Activated B cell treated with CpG ODN at 0.5 μM for 24 hours (primary cell): ENCODE data around the gene ZFHX3. TPM values are rescaled to one million over a fixed set of nuclear protein-coding genes. Genes with fewer than 3 reads are reported as not detected.

ENCODE experiments used
- ATAC-seq: fragments of 200-7000 bp; cut with Tn5 transposase; one replicate; pipeline ENCODE4 v1.10.0; 2021; ENCODE audit warnings: low read depth, mild to moderate bottlenecking, moderate library complexity
- CTCF ChIA-PET: fragments of 350-600 bp; sonication (Branson Sonifier 250); formaldehyde crosslinking; loops from one replicate; lab custom pipeline; 2021; ENCODE audit warnings: antibody characterized with exemption; lab: Charles Lee
- POLR2A ChIA-PET: fragments of 350-600 bp; sonication (Branson Sonifier 250); formaldehyde crosslinking; loops from one replicate; lab custom pipeline; 2021; ENCODE audit warnings: antibody characterized with exemption; lab: Charles Lee
- DNase-seq: peaks from one replicate; pipeline ENCODE4 v3.0.0; 2022
- H3K27ac Mint-ChIP-seq: one replicate; pipeline ENCODE4 v1.8.0; 2020; ENCODE audit warnings: mixed read lengths
- H3K27me3 Mint-ChIP-seq: one replicate; pipeline ENCODE4 v1.8.0; 2021; ENCODE audit warnings: mixed read lengths
- H3K36me3 Mint-ChIP-seq: one replicate; pipeline ENCODE4 v1.8.0; 2021; ENCODE audit warnings: low read depth, mixed read lengths
- H3K4me1 Mint-ChIP-seq: one replicate; pipeline ENCODE4 v1.8.0; 2021; ENCODE audit warnings: mixed read lengths
- H3K4me3 Mint-ChIP-seq: one replicate; pipeline ENCODE4 v1.8.0; 2020; ENCODE audit warnings: mild to moderate bottlenecking, mixed read lengths
- H3K9me3 Mint-ChIP-seq: one replicate; pipeline ENCODE4 v1.8.0; 2020; ENCODE audit warnings: mixed read lengths
- intact Hi-C: fragments of 100-400 bp; cut with micrococcal nuclease; formaldehyde crosslinking; loops from one replicate; pipeline ENCODE4 v1.15.1; 2024
- total RNA-seq: library from RNA; stranded (reverse); gene quantifications from 2 replicates; pipeline ENCODE4 v1.2.3, GENCODE V29; 2022
- TF ChIP-seq, protein P1 (sequence below): fragments of 200-600 bp; IDR thresholded peaks from one replicate; pipeline ENCODE4 v1.8.0; 2022; ENCODE audit warnings: antibody characterized with exemption, mild to moderate bottlenecking

ZFHX3 gene
- total RNA-seq, 1 donor from 2014 or later, result 9.2 TPM

DNA sequence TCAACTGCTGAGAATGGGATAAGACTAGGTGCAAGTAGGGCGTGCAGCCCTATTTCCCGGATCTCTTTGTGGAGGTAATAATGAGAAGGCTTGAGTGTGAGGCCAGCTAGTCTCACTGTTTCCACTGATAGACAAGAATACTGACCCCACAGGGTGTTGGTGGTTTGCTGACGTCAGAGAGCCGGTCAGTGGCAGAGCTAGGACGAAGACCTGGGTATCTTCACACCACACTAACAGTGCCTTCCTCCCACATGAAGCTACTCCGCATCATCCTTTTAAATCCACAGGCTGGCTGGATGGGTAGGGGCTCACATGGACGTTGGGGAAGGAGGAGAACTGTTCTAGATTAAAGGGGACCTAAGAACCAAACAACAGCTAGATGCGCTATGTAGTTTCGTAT is 68.0 kb downstream of the ZFHX3 start:
- H3K27me3 Mint-ChIP-seq, result no peaks in the 10 kb centered on the region
- peaks cover 8% of the 10 kb centered on the region for H3K4me1 Mint-ChIP-seq
- H3K36me3 Mint-ChIP-seq, result no peaks in the 10 kb centered on the region
- TF ChIP-seq, protein P1, sequence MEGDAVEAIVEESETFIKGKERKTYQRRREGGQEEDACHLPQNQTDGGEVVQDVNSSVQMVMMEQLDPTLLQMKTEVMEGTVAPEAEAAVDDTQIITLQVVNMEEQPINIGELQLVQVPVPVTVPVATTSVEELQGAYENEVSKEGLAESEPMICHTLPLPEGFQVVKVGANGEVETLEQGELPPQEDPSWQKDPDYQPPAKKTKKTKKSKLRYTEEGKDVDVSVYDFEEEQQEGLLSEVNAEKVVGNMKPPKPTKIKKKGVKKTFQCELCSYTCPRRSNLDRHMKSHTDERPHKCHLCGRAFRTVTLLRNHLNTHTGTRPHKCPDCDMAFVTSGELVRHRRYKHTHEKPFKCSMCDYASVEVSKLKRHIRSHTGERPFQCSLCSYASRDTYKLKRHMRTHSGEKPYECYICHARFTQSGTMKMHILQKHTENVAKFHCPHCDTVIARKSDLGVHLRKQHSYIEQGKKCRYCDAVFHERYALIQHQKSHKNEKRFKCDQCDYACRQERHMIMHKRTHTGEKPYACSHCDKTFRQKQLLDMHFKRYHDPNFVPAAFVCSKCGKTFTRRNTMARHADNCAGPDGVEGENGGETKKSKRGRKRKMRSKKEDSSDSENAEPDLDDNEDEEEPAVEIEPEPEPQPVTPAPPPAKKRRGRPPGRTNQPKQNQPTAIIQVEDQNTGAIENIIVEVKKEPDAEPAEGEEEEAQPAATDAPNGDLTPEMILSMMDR, result no peak
- intact Hi-C loops, result no loop called here
- H3K4me3 Mint-ChIP-seq, result no peak overlapping the region
- CTCF ChIA-PET, result no interaction called here
- H3K9me3 Mint-ChIP-seq, result peaks cover 3% of the 10 kb centered on the region
- POLR2A ChIA-PET, result no interaction called here
- DNase-seq, result no peak
- ATAC-seq, result no peak
- H3K27ac Mint-ChIP-seq, result no peak overlapping the region

GRCh38 chr16:72978212-72978611 is 69.7 kb downstream of the ZFHX3 start:
- Mint-ChIP-seq H3K27me3 (no peaks in the 10 kb centered on the region), H3K4me1 (peaks cover 8% of the 10 kb centered on the region), H3K36me3 (no peaks in the 10 kb centered on the region), H3K4me3 (no peak overlapping the region), H3K9me3 (peaks cover 3% of the 10 kb centered on the region), H3K27ac (no peak overlapping the region)
- intact Hi-C loops, result no loop called here
- POLR2A ChIA-PET, result no interaction called here
- DNase-seq, result no peak
- ATAC-seq, result no peak
- TF ChIP-seq, protein P1, result no peak
- CTCF ChIA-PET, result no interaction called here

DNA sequence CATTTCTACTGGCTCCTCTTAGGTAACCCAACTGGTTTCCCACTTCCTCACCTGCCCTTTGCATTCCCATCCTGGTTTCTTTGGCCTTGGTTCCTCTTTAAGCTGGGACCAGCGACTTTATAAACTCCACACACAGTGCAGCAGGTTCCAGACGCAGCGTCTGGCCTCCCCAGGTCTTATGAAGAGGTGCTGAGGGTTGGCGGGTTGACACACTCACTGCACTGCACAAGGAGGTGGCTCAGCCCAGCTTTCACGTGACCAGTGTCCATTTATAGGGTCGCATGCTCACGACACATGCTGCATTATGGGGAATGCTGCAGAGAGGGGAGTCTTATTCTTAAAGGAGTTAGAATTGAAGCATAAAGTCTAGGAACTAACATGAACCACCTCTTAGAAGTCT is 70.8 kb downstream of the ZFHX3 start:
- Mint-ChIP-seq H3K27ac (no peak overlapping the region), H3K4me3 (no peak overlapping the region), H3K4me1 (peaks cover 8% of the 10 kb centered on the region), H3K36me3 (no peaks in the 10 kb centered on the region), H3K27me3 (no peaks in the 10 kb centered on the region), H3K9me3 (peaks cover under 1% of the 10 kb centered on the region)
- no peak for DNase-seq
- intact Hi-C loops, result no loop called here
- TF ChIP-seq, protein P1, result no peak
- no peak for ATAC-seq
- POLR2A ChIA-PET, result no interaction called here
- CTCF ChIA-PET, result no interaction called here

- Mint-ChIP-seq H3K9me3 (no peaks in the 10 kb centered on the region), H3K4me3 (no peak overlapping the region), H3K36me3 (no peaks in the 10 kb centered on the region), H3K27me3 (no peaks in the 10 kb centered on the region), H3K4me1 (peaks cover 8% of the 10 kb centered on the region), H3K27ac (no peak overlapping the region)
- TF ChIP-seq, protein P1, result no peak
- DNase-seq (no peak), ATAC-seq (no peak)
- ChIA-PET POLR2A (no interaction called here), CTCF (interaction anchor here (0.5 kb wide), 1 partner anchor 985 kb away, joined by 3 read pairs; no protein-coding TSS in a partner anchor)
- intact Hi-C loops, result no loop called here
Measured at GRCh38 chr16:72976438-72977064, 71.4 kb downstream of the ZFHX3 start.

GRCh38 chr16:72975809-72976437 is 72.0 kb downstream of the ZFHX3 start:
- ATAC-seq, result no peak
- TF ChIP-seq, protein P1, result no peak
- H3K36me3 Mint-ChIP-seq, result no peaks in the 10 kb centered on the region
- no peaks in the 10 kb centered on the region for H3K9me3 Mint-ChIP-seq
- no peak overlapping the region for H3K27ac Mint-ChIP-seq
- ChIA-PET POLR2A (no interaction called here), CTCF (interaction anchor here (1.0 kb wide), 1 partner anchor 143 kb away, joined by 3 read pairs; no protein-coding TSS in a partner anchor)
- DNase-seq, result no peak
- peaks cover 8% of the 10 kb centered on the region for H3K4me1 Mint-ChIP-seq
- H3K4me3 Mint-ChIP-seq, result no peak overlapping the region
- no peaks in the 10 kb centered on the region for H3K27me3 Mint-ChIP-seq
- intact Hi-C loops, result no loop called here
